GM04503 (cell line): ENCODE data around the gene KCNJ6.
"Not testable (repeated sequence)": the region's sequence is repeated elsewhere in the genome, so short reads cannot be mapped to it uniquely, and the experiment has no call there.

Experiments
- DNase-seq: peaks from one replicate; pipeline ENCODE4 v3.0.0-alpha.2; 2012; ENCODE audit warnings: low read depth

KCNJ6 gene, protein sequence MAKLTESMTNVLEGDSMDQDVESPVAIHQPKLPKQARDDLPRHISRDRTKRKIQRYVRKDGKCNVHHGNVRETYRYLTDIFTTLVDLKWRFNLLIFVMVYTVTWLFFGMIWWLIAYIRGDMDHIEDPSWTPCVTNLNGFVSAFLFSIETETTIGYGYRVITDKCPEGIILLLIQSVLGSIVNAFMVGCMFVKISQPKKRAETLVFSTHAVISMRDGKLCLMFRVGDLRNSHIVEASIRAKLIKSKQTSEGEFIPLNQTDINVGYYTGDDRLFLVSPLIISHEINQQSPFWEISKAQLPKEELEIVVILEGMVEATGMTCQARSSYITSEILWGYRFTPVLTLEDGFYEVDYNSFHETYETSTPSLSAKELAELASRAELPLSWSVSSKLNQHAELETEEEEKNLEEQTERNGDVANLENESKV

DNA sequence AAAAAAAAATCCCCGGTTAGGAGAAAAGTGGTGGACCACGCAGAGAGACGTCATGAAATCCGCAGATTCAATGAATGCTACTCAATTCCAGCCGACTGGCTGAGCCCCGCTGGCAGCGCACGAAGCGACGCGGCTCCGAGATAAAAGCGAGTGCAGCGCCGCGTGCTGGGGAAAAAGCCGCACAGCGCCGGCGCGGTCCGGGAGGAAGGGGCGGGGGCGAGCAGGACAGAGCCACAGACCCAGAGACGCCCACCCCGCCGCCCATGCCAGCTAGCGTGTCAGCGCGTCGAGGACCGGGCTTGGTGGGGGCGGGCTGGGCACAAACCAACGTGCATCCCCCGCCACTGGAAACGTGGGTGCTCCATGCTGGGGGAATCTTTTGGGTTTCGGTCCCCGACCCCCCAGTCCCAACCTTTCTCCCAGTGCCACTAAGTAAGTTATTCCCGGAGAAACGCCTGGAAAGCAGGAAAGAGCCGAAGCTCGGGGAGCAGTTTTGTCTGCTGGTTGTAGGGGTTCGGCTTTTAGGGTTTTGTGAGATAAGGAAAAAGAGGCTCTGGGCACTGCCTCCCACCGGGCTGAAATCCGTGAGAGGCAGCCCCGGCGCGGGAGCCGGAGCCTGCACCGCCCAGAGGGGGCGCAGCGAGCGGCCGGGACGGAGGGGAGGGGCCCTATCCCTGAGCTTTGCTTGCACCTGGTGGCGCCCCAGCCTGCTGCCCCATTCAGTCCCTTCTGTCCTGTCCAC, at the start of gene KCNJ6:
KCNJ6 (minus strand) TSS at position 148 of the 742 bp plus-strand sequence. CDS start 75,775 bp downstream, outside the sequence.
- DNase-seq, result no peak

DNA sequence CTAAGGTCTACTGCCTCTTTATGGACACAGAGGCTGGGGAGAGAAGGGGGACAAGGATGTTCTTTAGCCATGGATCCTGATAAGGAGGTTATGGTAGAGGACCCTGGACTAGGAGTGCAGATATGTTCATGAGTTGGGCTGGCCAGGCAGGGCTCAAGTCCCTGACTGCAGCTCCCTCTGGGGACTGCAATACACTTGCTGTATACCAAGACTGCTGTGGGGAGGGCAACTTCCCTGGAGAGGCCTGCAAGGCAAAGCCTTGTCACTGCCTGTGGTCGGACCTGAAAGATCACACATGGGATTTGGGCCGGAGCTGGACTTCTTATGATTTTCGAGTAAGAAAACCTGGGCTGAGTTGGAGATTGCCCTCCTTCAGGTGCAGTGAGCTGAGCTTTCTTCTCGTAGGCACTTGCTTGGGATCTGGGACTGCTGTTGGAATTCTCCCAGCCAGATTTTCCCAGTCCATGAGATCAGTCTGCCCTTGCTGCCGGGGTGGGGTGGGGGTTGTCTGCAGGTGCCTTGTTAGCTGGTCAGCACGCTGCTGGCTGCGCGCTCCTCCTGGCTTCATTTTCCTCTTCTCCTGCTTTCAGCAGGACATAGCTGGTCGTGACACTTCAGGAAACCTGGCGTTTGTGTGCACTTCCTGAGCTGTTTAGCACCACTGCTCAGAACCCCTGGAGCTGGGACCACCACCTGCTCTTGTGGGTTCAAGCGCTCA, 49.0 kb upstream of the KCNJ6 start:
- no peak for DNase-seq

DNA sequence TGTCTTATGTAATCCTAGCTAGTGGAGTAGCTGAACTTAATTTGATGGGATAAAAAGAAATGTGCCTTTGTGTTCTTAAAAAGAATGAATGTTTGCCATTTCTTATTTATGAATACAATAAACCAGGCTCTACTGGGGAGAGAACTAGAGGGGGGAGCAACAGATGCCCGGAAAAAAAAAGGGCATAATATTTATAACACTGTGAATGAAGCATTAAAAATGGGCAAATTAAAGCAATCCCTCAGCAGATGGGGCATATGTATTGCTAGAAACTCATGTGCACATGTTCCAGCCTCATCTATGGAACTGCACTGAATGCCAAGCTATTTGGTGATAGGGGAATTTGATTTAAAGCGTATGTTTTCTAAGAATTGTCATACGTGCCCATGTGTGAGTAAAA, 42.3 kb upstream of the KCNJ6 start:
- no peak for DNase-seq

DNA sequence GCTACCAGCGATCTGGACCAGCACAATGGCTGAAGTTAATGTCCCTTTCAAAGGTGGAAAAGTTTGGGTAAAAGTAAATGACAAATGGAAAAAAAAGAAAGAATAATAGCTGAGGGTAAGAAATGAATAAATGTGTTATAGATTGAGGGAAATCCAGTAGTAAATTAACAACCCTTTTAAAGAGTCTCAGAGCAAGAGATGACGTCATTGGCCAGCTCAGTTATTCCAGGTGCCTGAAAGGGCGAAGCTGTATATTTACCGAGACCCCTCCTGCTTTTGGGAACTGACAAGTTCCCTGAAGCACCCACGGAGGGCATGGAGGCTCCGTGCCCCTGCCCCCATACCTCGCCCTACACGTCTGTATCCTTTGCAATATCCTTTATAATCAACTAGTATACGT, 40.5 kb upstream of the KCNJ6 start:
- no peak for DNase-seq

DNA sequence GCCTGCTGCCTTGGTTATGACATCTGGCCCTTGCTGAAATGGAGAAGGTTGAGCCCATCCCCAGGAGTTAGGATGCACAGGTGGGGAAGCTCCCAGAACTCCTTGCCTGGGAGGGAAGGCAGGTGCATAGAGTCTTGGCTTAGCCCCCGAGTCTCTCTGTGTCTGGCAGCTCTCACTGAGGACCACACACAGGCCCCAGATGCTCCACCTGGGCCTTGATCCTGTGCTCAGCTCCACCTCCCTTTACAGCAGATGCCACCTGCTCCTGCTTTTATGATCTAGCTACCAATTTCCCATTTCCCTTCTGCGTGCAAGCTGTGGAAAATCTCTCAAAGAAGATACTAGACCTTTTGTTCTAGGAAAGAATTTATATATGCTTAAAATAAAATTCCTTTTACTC, 28.8 kb upstream of the KCNJ6 start:
- no peak for DNase-seq

DNA sequence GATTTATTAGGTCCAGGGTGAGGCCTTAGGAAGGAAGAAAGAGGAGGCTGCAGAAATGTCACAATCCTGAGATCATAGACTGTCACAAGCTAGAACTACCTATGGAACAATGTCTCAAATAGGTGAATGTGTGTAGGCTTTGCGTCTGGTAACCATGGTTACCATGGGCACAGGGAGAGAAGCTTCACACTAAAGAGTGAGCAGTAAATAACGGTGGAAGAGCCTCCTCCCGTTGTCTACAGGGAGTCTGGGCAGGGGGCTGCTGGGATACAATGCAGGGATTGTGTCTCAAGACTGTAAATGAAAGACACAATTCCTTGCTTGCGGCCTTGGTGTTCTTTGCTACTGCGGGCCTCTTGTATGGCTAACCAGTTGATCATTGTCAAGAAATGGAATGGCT, 28.2 kb upstream of the KCNJ6 start:
- DNase-seq, result no peak

DNA sequence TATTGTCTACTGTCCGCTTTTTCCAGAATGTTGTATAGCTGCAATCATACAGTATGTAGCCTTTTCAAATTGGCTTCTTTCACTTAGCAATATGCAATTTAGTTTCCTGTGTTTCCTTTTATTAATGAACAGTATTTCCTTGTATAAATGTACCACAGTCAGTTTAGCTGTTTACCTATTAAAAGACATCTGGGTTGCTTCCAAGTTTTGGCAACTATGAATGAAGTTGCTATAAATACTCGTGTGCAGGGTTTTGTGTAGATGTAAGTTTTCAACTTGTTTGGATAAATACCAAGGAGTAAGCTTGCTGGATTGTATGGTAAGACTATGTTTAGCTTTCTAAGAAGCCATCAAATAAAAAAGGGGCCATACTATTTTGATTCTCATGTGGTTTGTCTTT, 24.4 kb upstream of the KCNJ6 start:
- no peak for DNase-seq

DNA sequence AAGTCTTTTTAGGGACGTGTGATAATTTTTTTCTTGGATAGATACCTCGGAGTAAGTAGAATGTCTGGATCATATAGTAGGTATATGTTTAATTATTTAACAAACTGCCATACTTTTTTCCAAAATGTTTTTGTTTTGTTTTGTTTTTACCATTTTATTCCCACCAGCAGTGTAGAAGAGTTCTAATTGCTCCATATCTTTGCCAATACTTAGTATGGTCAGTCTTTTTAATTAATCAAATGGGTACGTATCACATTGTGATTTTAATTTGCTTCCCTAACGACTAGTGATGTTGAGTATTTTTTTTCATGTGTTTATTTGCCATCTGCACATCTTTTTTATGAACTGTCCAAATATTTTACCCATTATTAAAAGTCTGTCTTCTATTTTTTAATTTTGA, 23.6 kb upstream of the KCNJ6 start:
- no peak for DNase-seq

DNA sequence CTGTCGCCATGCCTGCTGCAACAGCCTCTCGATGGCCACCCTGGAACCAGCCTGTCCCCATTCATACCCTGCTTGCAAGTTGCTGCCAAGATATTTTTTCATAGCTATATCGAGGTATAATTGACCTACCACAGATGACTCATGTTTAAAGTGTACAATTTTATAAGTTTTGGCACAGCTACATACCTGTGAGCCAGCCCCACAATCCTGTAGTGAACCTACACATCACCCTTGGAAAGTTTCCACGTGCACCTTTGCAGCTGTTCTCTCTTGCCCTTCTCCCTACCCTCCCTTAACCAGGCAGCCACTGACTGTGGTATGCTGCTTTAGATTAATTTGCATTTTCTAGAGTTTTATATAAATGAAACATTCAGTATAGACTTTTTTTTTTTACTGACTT, 23.0 kb upstream of the KCNJ6 start:
- no peak for DNase-seq

DNA sequence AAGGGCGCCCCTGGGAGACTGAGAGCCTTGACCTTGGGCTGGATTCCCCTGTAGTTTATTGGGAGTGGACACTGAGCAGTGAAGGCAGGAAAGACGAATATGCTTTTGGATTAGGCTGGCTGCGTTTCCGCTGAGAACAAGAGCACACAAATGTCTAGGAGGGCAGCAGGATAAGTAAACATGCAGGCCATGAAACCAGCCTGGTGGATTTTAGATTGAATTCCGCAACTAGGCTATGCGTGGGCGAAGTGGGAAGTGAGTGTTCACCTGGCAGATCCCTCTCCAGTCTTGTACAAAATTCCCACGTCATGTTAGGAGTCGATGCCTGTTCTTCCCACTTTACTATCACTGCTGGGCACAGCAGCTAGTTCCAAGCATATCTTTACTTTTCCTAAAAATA, 21.4 kb upstream of the KCNJ6 start:
- no peak for DNase-seq

DNA sequence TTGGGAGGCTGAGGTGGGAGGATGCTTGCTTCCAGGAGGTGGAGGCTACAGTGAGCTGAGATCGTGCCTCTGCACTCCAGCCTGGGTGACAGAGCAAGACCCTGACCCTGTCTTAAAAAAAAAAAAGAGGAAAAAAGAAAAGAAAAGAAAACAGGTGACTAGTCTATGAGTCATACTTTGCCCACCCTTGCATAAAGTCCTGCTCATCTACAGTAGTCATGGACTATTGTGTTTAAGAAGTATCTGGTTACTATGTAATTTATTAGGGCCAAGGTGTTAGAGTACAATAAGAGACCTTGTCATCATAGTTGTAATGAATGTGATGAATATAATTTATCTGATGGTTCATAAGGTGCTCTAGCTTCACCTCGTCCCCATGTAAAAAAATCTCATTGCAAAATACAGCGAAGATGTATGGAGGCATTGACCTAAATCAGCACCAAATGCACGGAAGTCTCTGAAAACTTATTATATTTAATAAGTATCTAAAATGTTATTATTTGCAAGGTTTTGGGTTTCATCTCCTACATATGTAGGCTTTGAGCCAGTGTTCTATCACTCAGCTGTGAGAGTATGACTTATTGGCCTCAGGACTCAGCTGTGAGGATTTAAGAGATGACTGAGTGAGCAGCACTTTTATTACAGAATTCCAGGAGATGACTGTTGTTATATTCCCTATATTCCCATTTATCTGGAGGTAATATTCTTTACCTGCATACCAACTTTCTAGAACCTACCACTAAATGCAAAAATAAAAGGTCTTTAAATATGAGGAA, 19.9 kb upstream of the KCNJ6 start:
- DNase-seq, result no peak

DNA sequence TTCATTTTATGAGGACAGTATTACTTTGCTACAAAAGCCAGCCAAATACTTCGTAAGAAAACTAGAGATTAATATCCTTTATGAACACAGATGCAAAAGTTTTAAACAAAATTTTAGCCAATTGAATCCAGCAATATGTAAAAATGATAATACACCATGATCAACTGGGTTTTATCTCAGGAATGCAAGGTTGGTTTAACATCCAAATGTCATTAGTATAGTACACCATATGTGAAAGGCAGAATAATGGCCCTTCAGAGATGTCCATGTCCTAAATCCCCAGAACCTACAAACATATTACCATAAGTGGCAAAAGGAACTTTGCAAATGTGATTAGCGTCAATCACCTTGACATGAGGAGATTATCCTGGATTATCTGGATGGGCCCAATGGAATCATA, 16.7 kb upstream of the KCNJ6 start:
- no peak for DNase-seq

DNA sequence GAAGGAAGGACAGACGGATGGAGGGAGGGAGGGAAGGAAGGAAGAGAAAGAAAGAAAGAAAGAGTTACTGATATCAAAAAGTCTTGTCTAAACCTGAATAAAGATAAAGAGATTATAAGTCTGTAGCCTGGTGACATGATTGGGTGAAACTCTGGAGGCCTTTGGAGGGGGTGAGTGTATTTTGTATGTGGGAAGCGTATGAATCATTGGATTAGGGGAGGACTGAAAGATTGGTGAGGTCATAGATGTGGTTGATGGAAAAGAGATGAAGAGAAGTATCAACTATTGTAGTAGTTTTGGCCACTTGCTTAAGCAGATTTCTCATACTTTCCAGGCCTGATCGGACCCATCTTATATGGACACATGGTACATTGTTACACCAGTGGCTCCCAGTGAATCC, 11.5 kb upstream of the KCNJ6 start:
- no peak for DNase-seq

DNA sequence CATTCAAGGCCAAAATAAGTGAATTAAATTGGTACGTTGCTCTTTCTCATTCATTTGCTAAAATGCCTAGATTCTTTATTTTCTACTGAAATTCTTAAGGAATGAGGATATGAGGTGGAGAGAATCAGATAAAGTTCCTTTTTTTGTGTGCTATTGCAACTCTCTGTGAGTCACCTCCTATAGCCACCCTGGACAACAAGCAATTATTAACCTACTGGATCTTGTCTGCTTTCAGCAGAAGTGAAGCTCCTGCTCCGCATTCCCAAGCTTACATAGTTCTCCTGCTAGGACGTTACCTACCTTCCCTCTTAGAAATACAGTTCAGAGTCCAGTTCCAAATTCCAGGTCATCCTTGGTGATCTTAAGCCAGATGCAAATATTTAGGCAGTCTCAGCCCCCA, 4.8 kb upstream of the KCNJ6 start:
- DNase-seq, result no peak

DNA sequence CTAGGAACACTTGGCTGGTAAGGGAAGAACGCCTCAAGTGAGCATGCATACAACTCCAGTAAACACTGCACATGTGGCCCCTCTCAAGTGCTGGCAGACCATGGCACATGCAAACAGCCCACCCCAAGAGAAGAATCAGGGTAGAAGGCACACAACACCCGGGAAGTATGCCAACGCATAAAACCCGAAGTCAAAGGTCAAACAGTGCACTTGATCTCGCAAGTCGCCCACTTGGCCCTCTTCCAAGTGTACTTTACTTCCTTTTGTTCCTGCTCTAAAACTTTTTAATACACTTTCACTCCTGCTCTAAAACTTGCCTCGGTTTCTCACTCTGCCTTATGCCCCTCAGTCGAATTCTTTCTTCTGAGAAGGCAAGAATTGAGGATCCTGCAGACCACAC, 4.0 kb upstream of the KCNJ6 start:
- not testable (repeated sequence) for DNase-seq

DNA sequence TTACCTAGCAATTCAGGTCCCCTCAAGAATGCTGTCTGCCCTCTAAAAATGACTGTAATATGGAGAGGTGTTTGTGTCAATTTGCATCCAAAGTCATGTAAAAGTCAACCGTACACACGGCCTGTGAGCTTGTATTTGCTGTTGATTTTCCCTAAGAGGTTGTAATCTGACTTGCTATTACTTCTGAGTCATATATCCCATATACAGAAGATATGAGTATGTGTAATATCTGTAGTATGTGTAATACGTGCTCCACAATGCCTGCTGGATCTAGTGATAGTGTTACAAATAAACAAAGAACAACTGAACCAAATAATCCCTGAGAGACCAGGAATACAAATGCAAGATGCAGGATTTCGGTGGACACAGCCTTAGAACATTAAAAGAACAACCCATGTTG, 1.4 kb upstream of the KCNJ6 start:
- no peak for DNase-seq

DNA sequence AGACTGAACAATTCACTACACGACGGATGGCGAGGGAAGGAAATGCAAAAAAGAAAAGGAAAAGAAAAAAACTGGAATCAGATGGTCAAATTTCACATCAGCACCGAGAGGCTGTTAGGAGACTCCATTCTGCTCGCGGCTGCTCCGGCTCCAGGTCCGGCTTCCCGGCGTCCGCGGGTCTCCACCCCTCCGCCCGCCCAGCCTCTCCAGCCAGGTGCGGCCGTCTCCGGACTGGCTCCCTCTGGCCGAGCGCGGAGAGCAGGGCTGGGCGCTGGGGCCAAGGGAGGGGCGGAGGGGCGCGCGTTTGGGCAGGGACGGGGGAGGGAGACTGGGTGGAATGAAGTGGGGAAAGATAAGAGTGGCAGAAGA, 332 bp downstream of the KCNJ6 start:
- DNase-seq, result no peak

DNA sequence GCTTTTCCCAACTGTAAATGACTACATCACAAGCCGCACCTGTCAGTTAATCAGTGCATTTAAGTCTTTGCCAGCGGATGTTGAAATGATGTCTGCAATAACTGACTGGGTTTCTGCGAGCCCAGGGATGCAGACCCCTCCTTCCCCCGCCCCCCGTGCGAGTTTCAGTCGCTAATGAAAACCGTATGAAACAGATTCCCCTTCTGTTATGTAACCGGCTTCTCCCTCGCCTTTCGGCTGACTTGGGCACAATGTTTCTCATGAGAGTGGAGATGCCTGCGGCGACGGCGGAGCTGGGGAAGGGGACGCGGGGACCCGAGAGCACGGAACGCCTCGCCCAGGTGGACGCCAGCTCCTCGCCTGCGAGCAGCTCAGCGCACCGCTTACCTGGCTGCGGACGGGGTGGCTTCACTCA, 753 bp downstream of the KCNJ6 start:
- no peak for DNase-seq

DNA sequence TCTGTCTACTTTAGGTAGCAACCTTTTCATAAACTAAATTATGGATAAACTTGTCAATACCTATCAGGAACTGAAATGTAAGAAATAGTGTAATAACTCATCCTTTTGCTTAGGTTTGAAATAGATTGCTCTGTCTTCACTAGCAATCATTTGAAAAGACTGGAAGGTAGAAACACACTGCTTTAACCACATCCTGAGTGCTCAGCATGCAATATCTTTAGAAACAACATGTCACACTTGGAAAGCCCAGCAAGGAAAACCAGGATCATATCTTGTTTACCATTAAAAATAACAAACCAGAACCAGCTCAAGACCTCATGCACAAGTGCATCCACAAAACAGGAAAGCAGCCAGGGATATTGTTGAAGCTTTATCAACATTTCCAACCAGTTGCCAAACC, 3.6 kb downstream of the KCNJ6 start:
- DNase-seq, result no peak

DNA sequence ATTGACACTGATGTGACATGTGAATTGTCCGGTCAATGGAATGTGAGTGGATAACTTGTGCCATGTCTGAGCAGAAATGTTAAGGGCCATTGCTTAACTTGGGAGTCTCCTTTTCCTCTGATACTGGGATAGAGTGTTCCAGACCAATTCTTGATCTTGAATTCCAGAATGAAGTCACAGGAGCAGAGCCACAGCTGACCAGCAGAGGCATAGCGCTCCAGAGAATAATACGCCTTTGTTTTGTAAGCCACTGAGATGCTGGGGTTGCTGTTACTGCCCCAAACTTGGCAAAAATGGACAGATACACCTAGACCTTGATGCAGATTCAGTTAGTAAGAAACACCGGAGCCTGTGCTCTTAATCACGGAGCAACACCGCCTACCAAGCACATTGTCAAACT, 6.3 kb downstream of the KCNJ6 start:
- no peak for DNase-seq

DNA sequence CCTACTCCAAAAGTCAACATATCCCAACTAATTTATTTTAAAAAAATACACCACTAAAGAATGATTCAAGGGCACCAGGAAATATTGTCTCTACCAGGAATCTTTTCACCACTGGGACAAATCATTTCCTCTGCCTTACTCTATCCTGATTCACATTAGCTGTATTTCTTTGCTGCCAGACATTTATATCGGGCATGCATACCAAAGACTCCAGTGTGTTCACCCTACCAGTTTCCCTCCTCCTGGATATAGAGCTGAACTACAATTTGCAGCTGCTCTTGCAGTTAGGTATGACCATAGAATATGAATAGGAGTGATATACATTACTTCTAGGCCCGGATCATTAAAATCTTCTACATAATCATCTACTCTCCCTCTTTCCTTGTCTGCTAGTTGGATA, 7.6 kb downstream of the KCNJ6 start:
- DNase-seq, result no peak

DNA sequence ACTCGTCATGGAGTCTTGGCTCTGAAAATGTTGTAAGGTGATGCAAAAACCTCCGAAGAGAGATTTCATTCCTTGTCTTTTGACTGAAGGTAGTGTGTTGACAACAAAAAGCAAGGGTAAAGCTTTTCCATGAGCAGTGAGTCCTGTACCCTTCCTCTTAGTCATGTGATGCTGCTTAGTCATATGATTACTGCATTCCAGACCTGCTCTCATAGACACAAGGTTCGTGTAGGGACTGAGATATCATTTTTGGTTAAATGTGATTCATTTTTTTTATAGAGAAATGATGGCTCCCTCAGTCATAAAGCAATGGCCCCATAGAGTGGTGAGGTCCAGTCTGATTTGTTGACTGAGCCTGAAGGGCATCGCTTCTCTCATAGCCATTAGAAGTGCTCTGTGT, 9.2 kb downstream of the KCNJ6 start:
- DNase-seq, result no peak
